ENCODE data around the gene GTF3C1.
"Not testable (repeated sequence)": the region's sequence is repeated elsewhere in the genome, so short reads cannot be mapped to it uniquely, and the experiment has no call there.

Gene GTF3C1

DNA sequence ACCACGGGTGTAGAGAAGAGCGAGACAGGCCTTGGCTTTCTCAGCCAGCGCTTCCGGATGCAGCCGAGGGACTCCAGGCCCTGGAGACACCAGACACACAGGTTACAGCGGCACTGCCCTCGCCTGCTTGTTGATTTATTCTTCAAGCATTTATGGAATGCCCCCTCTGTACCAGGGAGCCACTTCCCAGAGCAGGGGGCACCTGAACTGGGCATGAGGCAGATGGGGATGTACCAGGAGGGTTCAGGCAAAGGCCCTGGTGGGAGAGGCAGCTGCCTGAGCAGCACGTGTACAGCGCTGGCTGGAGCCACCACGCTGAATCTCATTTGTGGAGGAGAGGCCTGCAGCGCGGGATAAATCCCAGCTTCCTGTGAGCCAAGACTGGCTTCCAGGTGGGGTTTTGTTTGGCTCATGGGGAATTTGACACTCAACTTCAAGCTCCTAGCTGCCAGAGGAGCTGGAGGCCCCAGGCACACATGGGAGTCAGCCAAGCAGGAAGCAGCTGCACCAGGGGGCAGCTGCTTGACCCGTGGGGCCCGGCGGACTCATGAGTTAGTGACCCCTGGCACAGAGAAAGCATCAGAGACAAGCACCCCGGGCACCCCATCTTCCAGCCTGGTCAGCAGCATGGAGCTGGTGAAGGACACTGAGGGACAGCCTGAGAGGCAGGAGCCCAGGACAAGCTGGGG lies 88.1 kb downstream of the GTF3C1 start:
- DNase-seq: no peak

DNA sequence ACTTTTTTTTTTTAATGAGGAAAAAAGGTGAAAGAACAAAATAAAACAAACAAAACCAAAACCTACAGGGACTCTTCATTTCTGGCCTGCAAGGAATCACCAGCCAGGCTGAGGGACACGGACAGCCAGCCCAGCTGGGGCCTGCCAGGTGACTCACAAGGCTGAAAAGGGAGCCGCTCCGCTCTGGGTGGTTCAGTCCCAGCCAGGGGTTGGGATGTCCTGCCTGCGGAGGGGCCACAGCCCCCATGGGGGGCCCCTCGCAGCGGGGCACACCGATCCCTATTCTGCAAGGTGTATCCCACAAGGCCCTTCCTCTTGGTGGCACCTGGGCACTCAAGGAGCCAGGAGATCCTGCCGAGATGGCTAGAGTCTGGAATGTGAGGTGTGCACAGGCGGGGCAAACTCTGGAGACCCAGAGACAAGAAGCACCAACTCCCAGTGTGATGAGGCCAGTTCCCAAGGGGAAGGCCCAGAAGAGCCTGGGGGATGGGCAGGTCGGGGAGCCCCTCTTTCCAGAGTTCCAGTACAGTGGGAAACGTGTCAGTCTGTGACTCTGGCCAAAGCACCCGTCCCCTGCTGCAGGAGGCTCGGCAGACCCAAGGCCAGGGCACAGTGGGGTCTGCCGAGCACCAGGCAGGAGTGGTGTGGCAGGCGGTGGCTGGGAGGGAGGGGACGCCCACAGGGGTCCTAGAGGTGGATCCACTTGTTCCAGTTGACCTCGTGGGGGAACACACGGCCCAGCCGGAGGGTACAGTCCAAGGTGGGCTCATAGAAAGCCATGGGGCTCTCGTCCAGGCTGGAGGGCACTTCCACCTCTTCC lies 88.8 kb downstream of the GTF3C1 start:
- DNase-seq: no peak

DNA sequence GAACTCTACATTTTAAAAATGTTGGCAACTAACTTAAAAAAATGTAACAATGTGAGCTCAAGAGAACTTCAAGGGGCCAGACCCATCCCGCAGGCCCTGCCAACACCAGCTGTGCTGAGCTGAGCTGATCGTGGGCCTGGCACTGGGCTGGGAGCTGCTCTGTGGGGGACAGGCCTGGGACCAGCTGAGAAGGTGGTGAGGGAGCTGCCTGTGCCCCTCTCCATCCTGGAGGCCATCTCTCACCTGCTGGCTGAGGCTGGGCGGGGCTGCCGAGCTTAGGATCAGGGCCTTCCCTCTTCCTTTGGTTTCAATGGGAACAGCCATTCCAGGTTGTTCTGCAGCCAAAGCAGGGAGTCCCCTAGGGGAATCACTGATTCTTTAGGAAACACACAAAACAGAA lies 89.5 kb downstream of the GTF3C1 start:
- no peak for DNase-seq

DNA sequence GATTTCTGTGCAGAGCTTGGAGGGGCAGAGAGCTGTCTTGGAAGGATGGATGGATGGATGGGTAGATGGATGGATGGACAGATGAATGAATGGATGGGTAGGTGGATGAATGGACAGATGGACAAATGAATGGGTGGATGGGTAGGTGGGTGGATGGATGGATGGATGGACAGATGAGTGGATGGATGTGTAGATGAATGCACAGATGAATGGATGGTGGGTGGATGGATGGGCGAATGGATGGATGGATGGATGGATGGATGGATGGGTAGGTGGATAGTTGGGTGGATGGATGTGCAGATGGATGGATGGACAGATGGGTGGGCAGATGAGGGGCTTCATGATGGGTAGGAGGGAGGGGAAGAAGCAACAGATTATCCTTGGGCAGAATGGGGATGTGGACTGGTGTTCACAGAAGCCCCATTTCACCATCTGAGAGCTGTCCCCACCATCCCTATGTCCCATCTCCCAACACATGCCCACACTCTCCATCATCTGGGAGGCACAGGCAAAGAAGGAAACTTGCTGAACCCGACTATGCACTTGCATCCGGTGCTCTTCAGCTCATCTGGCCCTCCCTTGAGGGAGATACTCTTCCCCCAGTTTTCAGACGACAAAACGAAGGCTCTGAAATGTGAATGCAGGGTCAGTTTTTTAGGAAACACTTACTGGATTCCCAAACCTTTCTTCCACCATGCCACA lies 90.6 kb downstream of the GTF3C1 start:
- no peak for DNase-seq

DNA sequence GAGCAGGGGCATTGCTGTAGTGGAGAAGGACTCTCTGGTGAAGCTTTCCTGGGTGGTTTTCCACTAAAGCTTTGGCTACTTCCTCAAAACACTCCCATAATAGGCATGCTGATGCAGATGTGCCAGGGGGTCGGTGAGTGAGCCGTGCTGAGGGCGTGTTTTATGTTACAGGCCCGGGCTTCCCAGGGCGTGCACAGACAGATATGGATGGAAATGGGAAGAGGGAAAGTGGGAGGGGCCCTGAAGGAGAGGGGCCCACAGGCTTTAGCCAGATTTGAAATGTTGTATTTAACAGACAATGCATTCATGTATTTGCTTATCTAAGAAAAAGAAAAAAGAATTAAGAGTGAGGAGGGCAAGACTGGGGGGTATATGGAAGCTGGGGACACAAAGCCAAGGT lies 91.5 kb downstream of the GTF3C1 start:
- DNase-seq: no peak

DNA sequence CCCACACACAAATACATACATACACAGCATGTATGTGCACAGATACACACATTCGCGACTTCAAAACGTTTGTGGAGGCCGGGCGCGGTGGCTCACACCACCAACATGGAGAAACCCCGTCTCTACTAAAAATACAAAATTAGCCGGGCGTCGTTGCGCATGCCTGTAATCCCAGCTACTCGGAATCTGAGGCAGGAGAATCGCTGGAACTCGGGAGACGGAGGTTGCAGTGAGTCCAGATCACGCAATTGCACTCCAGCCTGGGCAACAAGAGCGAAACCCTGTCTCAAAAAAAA lies 92.2 kb downstream of the GTF3C1 start:
- not testable (repeated sequence) for DNase-seq

DNA sequence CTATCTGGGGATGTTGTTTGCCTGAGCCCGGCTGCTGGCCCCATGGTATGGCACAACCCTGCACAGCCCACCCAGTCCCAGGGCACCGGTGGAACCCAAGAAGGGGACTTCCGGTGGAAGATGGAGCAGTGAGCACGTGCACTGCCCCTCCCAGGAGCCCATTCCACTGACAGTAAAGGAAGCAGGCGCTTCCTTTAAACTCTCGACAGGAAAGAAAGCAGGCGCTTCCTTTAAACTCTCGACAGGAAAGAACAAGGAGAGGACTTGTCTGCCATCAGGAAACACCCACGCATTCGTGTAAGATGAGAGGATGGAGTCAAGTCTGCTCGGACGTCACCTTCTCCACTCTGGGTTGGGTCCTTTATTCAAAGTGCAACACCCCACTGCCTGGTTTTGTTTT lies 94.0 kb downstream of the GTF3C1 start:
- DNase-seq: no peak

DNA sequence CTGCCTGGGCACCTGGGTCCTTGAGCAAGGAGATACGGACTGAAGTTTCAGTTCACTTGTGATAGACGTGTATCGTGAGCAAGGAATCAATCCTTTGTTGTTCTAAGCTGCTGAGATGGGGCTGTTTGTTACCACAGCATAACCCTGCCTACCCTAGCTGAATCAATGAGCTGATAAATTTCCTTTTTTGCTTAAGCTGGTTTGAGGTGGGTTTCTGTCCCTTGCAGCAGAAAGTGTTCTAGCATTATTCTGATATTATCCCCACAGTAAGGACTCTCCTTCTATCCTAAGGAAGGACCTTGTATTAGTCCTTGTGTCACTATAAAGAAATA lies 96.3 kb downstream of the GTF3C1 start:
- no peak for DNase-seq

DNA sequence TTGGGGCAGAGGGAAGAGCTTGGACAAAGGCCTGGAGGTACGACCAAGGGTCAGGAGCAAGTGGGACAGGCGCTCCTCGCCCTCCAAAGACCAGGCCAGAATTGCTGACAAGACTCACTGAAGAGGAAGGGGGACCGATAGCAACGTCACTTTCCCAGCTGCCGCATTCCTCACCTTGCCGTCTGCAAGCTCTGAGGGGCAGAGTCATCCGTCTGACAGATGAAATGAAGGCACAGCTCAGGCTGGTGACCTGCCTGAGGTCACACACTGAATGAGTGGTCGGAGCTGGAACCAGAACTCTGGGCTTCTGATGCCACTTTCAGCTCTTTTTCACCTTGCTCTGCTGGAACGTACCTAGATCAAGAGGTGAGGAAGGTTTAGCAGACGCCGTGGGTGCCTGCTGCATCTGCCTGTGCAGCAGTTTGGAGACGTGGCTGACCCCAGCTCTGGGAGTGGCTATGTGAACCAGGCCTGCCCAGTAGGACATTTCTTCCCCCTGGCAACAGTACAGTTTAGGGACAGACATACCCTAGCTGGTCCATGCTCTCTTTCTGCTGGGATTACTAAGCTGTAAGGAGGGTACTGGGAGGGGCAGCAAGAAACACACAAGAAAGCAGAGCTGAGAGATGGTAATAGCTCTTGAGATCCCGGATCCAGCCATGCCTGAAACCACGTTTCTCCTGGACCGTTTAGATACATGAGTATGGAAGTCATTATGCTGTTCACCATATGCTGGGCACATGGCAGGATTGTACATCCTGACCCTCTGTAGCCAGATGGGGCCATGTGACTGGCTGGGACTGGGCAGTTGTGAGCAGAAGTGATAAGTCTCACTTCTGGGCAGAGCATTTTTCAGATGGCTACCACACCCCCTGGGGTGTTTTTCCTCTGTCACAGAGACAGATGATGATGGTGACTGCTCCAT lies 96.9 kb downstream of the GTF3C1 start:
- DNase-seq: no peak

DNA sequence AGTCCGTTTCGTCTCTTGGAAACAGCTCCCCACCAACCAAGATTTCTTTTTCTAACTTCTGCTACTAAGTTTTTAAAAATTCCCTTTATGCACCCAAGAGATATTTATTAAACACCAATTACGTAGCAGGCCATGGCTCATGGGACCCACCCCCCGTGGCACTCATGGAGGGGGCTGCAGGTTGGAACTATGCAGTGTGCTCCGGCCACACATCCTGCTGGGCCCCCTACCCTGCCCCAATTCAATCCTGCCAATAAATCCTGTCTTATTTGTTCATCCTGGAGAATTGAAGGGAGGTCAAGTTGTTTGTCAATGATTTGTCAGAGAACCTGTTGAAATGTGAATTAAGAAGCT lies 99.5 kb downstream of the GTF3C1 start:
- DNase-seq: no peak

DNA sequence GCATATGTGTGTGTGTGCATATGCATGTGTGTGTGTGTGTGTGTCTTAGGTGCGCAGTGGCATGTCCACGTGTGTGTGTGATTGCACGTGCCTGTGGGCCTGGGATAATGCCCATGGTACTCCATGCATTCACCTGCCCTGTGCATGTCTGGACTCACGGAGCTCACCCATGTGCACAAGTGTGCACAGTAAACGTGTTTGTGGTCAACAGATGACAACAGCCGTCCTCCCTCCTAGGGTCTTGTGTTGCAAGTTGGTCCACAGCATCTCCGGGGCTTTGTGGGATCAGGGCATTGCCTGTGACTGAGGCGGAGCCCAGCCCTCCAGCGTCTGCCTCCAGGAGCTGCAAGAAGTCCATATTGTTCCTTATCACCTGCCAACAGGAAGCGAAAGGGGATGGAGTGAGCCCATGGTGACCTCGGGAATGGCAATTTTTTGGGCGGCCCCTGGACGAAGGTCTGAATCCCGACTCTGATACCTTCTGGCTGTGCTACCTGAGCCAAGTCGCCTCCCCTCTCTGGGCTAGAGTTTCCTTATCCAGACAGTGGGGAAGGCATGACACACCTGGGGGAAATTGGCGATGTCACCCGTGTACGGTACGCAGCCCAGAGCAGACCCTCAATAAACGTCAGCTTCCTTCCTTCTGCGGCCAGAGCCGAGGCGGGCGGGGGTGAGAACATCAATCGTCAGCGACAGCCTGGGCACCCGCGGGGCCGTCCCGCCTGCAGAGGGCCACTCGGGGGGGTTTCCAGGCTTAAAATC lies 100.1 kb downstream of the GTF3C1 start:
- no peak for DNase-seq

DNA sequence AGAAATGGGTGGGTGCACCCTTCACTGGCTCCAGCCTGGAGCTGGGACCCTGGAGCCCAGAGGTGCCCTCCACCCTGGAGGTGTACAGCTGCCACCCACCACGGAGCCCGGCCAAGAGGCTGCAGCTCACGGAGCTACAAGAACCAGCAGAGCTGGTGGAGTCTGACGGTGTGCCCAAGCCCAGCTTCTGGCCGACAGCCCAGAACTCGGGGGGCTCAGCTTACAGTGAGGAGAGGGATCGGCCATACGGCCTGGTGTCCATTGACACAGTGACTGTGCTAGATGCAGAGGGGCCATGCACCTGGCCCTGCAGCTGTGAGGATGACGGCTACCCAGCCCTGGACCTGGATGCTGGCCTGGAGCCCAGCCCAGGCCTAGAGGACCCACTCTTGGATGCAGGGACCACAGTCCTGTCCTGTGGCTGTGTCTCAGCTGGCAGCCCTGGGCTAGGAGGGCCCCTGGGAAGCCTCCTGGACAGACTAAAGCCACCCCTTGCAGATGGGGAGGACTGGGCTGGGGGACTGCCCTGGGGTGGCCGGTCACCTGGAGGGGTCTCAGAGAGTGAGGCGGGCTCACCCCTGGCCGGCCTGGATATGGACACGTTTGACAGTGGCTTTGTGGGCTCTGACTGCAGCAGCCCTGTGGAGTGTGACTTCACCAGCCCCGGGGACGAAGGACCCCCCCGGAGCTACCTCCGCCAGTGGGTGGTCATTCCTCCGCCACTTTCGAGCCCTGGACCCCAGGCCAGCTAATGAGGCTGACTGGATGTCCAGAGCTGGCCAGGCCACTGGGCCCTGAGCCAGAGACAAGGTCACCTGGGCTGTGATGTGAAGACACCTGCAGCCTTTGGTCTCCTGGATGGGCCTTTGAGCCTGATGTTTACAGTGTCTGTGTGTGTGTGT lies 100.9 kb downstream of the GTF3C1 start:
- DNase-seq: no peak

DNA sequence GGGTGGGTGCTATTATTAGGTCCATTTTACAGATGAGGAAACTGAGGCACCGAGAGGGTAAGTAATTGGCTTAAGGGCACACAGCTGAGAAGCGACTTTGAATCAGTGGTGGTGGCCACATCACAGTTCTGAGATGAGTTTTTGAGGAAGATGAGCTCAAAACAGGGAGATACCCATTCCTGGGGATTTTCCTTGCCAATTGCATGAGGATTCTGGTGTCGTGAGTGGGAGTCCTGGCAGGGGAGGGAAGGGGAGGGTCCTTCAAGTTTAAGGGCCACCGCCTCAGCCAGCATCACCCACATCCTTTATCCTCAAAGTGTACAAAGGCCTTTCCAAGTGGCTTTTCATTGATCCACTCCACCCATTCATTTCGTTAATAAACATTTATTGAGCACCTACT lies 102.4 kb downstream of the GTF3C1 start:
- no peak for DNase-seq

DNA sequence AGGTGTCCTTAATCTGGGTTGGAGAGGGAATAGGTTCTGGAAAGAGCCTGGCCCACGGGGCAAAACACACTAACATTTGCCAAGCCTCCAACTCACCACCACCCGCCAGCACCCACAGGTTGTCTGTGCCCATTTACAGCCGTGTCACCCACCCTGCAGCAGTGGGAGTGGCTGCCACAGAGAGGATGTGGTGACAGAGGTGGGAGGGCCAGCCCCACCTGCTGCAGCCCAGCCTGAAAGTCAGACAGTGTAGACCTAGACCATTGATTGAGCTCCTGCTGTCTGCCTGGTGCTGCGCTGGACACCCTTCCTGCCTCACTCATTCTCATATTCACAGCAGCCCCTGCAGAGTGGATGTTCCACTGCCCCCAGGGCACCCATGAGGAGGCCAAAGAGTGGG lies 103.0 kb downstream of the GTF3C1 start:
- no peak for DNase-seq

DNA sequence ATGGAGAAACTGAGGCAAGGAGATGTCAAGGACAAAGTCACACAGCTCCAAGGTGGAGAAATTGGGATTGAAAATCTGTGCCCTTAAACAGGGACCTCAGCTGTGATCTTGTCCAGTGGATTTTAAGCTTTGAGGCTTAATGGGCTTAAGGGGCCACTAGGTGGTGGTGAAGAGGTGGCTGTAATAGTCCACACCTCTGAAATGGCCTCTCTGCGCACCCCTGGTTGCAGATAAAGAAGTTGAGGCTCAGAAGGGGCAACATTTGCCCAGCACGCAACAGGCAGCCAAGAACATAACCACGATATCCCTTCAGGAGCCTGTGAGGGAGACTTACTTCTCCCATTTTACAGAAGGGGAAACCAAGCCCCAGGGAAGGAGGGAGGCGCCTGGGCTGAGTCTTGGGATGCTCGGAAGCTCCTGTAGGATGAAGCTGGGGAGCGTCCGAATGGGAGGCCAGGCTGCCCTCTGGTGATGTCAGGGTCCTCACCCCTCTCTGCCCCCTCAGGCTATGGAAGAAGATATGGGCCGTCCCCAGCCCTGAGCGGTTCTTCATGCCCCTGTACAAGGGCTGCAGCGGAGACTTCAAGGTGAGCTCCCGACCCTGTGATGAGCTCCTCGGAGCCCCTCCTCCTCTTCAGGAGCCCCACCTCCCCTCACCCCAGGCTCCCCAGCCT lies 104.1 kb downstream of the GTF3C1 start:
- DNase-seq: no peak

DNA sequence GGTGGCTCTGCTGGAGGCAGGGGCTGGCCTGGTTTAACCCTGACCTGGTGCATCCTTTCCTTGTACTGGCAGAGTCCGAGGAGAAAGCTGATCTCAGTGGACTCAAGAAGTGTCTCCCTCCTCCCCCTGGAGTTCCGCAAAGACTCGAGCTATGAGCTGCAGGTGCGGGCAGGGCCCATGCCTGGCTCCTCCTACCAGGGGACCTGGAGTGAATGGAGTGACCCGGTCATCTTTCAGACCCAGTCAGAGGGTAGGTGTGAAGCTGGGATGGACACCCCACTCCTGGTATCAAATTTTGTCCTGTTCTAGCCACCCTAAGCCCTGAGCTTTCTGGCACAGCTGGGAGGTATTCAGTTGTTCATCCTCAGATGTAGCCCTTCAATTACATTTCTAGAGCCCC lies 105.2 kb downstream of the GTF3C1 start:
- no peak for DNase-seq

DNA sequence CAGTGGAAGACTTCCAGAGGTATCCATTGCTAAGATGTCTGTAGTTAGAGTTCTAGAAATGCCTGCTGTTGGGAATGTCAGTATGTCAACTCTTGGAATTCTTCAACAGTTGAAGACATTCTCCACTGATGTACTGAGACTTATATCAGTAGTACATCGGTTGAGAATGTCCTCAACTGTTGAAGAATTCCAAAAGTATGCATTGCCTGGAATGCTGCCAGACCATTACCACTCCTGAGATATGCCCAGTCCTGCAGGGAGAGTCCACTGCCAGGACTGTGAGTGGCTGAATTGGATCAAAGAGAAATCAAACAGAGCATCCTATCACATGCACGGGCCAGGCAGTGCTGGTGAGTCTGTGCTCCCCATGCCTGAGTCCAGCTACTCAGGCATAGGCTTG lies 105.7 kb downstream of the GTF3C1 start:
- no peak for DNase-seq

DNA sequence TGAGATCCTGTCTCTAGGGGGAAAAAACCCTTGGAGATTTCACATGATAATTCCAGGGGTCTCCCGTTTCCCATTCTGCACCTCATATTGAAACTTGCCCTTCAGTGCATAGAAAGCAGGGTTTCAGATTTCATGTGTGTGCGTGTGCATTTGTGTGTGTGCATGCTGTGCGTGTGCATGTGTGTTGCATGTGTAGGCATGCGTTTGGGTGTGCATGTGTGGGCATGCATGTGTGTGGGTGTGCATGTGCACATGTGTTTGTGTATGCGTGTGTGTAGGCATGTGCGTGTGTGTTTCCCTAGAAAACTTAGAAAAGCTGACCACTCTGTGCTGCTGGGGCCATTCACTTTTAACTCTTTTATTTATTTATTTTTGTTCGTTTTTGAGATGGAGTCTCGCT lies 107.7 kb downstream of the GTF3C1 start:
- no peak for DNase-seq

DNA sequence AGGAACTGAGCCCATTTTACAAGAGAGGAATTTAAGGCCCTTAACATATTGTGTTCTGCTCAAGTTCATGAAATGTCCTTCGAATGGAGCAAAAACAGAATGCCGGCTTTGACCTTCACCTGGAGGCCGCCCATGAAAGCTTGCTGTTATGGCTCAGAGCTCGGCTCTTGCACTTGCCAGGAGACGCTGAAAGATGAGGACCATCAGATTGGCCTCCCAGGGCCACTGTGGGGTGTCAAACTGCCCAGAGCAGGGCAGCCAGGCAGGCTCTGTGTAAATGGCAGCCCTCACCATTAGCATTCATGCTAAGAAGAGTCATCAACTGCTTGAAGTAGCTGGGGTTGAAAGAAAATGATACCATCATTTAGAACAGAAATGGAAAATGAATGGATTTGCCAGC lies 108.4 kb downstream of the GTF3C1 start:
- DNase-seq: no peak

DNA sequence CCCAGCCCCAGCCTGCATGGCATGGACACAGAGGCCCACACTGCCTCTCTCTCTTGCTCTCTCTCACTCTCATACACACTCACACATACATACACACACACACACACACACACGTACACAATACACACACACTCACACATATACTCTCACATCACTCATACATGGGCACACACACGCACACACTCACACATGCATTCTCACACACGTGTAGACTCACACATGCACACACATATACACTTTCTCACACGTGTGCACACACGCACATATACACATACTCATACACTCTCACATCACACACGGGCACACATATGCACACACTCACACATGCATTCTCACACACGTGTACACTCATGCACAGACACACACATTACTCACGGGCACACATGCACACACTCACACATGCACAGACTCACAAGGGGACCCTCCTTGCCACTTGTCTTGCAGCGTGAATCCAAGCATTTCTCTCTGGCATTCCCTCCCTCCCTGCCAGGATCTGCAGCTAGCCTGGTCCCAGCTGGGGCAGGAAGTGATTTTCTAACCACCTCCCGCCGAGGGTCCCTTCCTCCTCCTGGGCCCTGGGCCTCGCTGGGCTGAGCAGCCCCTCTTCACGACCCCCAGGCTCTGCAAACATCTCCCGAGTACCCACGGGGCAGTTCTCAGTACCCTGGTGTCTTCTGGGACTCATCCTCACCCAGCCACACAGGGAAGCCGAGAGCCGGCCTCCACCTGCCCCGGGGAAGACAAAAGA lies 110.3 kb downstream of the GTF3C1 start:
- no peak for DNase-seq

Data from NCI-H526 treated with DMSO at 0.1 percent for 48 hours (cell line).